HEK293T (cell line): ENCODE data around the gene CHCHD4.

Experiments used
- CTCF ChIA-PET: fragments of 350-600 bp; formaldehyde crosslinking; extraction: SDS; loops from one replicate; lab custom pipeline; 2021; ENCODE audit warnings: antibody characterized with exemption, inconsistent platforms; lab: Yijun Ruan, JAX
- POLR2A ChIA-PET: fragments of 350-600 bp; formaldehyde crosslinking; extraction: SDS; loops from one replicate; lab custom pipeline; 2020; ENCODE audit warnings: antibody characterized with exemption, inconsistent platforms; lab: Yijun Ruan, JAX
- DNase-seq: peaks from one replicate; pipeline ENCODE4 v3.0.0; 2012; ENCODE audit warnings: mixed read lengths; ENCODE audit errors: extremely low spot score
- ARNT ChIP-seq: fragments of 450-650 bp; IDR thresholded peaks from 2 replicates; pipeline ENCODE4 v1.6.1; 2017; ENCODE audit warnings: mild to moderate bottlenecking
- BHLHE40 ChIP-seq: fragments of 450-650 bp; IDR thresholded peaks from 2 replicates; pipeline ENCODE4 v1.6.1; 2016; ENCODE audit warnings: mild to moderate bottlenecking, moderate library complexity, borderline replicate concordance
- CTBP1 ChIP-seq: fragments of 450-650 bp; IDR thresholded peaks from 2 replicates; pipeline ENCODE4 v1.6.1; 2016; ENCODE audit warnings: borderline replicate concordance
- ELF4 ChIP-seq: fragments of 450-650 bp; IDR thresholded peaks from 2 replicates; pipeline ENCODE4 v1.6.1; 2017; ENCODE audit warnings: antibody characterized with exemption
- FOXA1 ChIP-seq: fragments of 450-650 bp; IDR thresholded peaks from 2 replicates; pipeline ENCODE4 v1.6.1; 2016; ENCODE audit warnings: mild to moderate bottlenecking
- FOXK2 ChIP-seq: fragments of 450-650 bp; IDR thresholded peaks from 2 replicates; pipeline ENCODE4 v1.6.1; 2016; ENCODE audit warnings: mild to moderate bottlenecking
- FOXM1 ChIP-seq: fragments of 450-650 bp; IDR thresholded peaks from 2 replicates; pipeline ENCODE4 v1.6.1; 2017; ENCODE audit warnings: mild to moderate bottlenecking, borderline replicate concordance
- HDGF ChIP-seq: fragments of 450-650 bp; IDR thresholded peaks from 2 replicates; pipeline ENCODE4 v1.6.1; 2017; ENCODE audit warnings: antibody characterized with exemption, borderline replicate concordance
- L3MBTL2 ChIP-seq: fragments of 450-650 bp; conservative IDR thresholded peaks from 2 replicates; pipeline ENCODE4 v1.6.1; 2016; ENCODE audit warnings: mild to moderate bottlenecking
- LEF1 ChIP-seq: fragments of 450-650 bp; IDR thresholded peaks from 2 replicates; pipeline ENCODE4 v1.6.1; 2017; ENCODE audit warnings: mild to moderate bottlenecking, borderline replicate concordance
- NFRKB ChIP-seq: fragments of 450-650 bp; IDR thresholded peaks from 2 replicates; pipeline ENCODE4 v1.6.1; 2016; ENCODE audit warnings: mild to moderate bottlenecking, moderate library complexity
- PKNOX1 ChIP-seq: fragments of 450-650 bp; IDR thresholded peaks from 2 replicates; pipeline ENCODE4 v1.6.1; 2016
- SP1 ChIP-seq: fragments of 450-650 bp; IDR thresholded peaks from 2 replicates; pipeline ENCODE4 v1.6.1; 2017
- SUZ12 ChIP-seq: fragments of 450-650 bp; IDR thresholded peaks from 2 replicates; pipeline ENCODE4 v1.6.1; 2016; ENCODE audit warnings: mild to moderate bottlenecking
- TARDBP ChIP-seq: fragments of 450-650 bp; IDR thresholded peaks from 2 replicates; pipeline ENCODE4 v1.6.1; 2016
- ZNF384 ChIP-seq: fragments of 450-650 bp; IDR thresholded peaks from 2 replicates; pipeline ENCODE4 v1.6.1; 2016

Gene CHCHD4

GRCh38 chr3:14143271-14144225, 18.9 kb upstream of the CHCHD4 start:
- no peak for TF ChIP-seq ZNF384
- no peak for TF ChIP-seq ELF4
- no peak for TF ChIP-seq SUZ12
- no peak for TF ChIP-seq FOXK2
- TF ChIP-seq ARNT, result no peak
- no peak for TF ChIP-seq FOXM1
- TF ChIP-seq NFRKB, result no peak
- TF ChIP-seq CTBP1, result no peak
- no peak for TF ChIP-seq SP1
- no peak for TF ChIP-seq FOXA1
- no peak for TF ChIP-seq TARDBP
- no peak for TF ChIP-seq BHLHE40
- TF ChIP-seq PKNOX1, result no peak
- TF ChIP-seq HDGF, result no peak
- TF ChIP-seq LEF1, result no peak
- TF ChIP-seq L3MBTL2, result no peak
- DNase-seq, result no peak
- POLR2A ChIA-PET, result no interaction called here
- CTCF ChIA-PET, result no interaction called here

- no peak for DNase-seq
- POLR2A ChIA-PET, result no interaction called here
- no peak for TF ChIP-seq FOXM1
- no peak for TF ChIP-seq L3MBTL2
- no peak for TF ChIP-seq PKNOX1
- TF ChIP-seq ELF4, result no peak
- TF ChIP-seq SP1, result no peak
- no peak for TF ChIP-seq NFRKB
- TF ChIP-seq ARNT, result no peak
- no peak for TF ChIP-seq CTBP1
- TF ChIP-seq ZNF384, result no peak
- no peak for TF ChIP-seq FOXA1
- TF ChIP-seq SUZ12, result no peak
- TF ChIP-seq HDGF, result no peak
- TF ChIP-seq FOXK2, result no peak
- TF ChIP-seq TARDBP, result no peak
- TF ChIP-seq BHLHE40, result no peak
- no peak for TF ChIP-seq LEF1
- CTCF ChIA-PET, result interaction anchor here (0.8 kb wide), 1 partner anchor 247 kb away, joined by 3 read pairs; no protein-coding TSS in a partner anchor
These were observed 18.0 kb upstream of the CHCHD4 start for GRCh38 chr3:14142567-14143270.

GRCh38 chr3:14141602-14142341, 17.1 kb upstream of the CHCHD4 start:
- ChIA-PET POLR2A (no interaction called here), CTCF (no interaction called here)
- no peak for DNase-seq
- TF ChIP-seq PKNOX1 (no peak), SP1 (no peak)

GRCh38 chr3:14141144-14141543, 16.5 kb upstream of the CHCHD4 start:
- POLR2A ChIA-PET, result no interaction called here
- no peak for DNase-seq
- CTCF ChIA-PET, result no interaction called here
- TF ChIP-seq LEF1, result no peak
- TF ChIP-seq L3MBTL2, result no peak
- TF ChIP-seq FOXA1, result no peak
- TF ChIP-seq CTBP1, result no peak
- no peak for TF ChIP-seq PKNOX1
- TF ChIP-seq NFRKB, result no peak
- TF ChIP-seq FOXM1, result no peak
- no peak for TF ChIP-seq ZNF384
- TF ChIP-seq TARDBP, result no peak
- no peak for TF ChIP-seq ELF4
- no peak for TF ChIP-seq SP1

GRCh38 chr3:14140668-14141067, 16.0 kb upstream of the CHCHD4 start:
- no peak for DNase-seq
- ChIA-PET POLR2A (no interaction called here), CTCF (no interaction called here)
- no peak for TF ChIP-seq TARDBP
- TF ChIP-seq SP1, result no peak
- TF ChIP-seq FOXM1, result no peak
- TF ChIP-seq FOXA1, result no peak
- no peak for TF ChIP-seq HDGF
